DOHH2 (cell line): ENCODE results near the gene KRTAP1-5.

Source experiments
- EZH2phosphoT487 ChIP-seq: fragments of 200-600 bp; sonication (generic); IDR thresholded peaks from 2 replicates; pipeline ENCODE4 v1.6.1; 2017; ENCODE audit warnings: borderline replicate concordance, mild to moderate bottlenecking, antibody characterized with exemption, low read length, moderate library complexity, mixed read lengths
- TF ChIP-seq, protein P1 (sequence below): fragments of 200-600 bp; sonication (generic); IDR thresholded peaks from one replicate; pipeline ENCODE4 v1.5.1; 2014; ENCODE audit warnings: antibody characterized with exemption, mild to moderate bottlenecking, low read depth, low read length; ENCODE audit not compliant: poor library complexity, severe bottlenecking

DNA sequence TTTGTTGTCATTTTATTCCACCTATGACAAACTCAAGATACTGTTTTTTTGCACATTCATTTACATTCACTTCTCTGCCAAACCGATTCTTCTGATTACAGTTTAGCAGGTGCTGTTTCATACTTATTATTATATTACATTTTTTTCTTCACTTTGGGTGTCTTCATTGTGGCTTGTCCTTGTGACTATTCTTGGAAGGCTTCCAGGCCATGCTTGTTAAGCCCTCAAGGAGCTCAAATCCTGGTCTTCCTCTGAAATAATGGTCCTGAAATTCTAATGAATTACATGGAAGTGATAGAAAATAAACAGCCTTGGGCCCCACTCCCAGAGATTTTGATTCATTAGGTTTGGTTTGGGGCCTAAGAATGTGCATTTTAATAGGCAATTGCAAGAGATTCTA is 37.3 kb upstream of the KRTAP1-5 start:
- TF ChIP-seq, protein P1, sequence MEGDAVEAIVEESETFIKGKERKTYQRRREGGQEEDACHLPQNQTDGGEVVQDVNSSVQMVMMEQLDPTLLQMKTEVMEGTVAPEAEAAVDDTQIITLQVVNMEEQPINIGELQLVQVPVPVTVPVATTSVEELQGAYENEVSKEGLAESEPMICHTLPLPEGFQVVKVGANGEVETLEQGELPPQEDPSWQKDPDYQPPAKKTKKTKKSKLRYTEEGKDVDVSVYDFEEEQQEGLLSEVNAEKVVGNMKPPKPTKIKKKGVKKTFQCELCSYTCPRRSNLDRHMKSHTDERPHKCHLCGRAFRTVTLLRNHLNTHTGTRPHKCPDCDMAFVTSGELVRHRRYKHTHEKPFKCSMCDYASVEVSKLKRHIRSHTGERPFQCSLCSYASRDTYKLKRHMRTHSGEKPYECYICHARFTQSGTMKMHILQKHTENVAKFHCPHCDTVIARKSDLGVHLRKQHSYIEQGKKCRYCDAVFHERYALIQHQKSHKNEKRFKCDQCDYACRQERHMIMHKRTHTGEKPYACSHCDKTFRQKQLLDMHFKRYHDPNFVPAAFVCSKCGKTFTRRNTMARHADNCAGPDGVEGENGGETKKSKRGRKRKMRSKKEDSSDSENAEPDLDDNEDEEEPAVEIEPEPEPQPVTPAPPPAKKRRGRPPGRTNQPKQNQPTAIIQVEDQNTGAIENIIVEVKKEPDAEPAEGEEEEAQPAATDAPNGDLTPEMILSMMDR = no peak
- TF ChIP-seq EZH2phosphoT487 = no peak
